ENCODE data around the gene GPR35.
"Not testable (repeated sequence)": the region's sequence is repeated elsewhere in the genome, so short reads cannot be mapped to it uniquely, and the experiment has no call there.

GPR35 gene

DNA sequence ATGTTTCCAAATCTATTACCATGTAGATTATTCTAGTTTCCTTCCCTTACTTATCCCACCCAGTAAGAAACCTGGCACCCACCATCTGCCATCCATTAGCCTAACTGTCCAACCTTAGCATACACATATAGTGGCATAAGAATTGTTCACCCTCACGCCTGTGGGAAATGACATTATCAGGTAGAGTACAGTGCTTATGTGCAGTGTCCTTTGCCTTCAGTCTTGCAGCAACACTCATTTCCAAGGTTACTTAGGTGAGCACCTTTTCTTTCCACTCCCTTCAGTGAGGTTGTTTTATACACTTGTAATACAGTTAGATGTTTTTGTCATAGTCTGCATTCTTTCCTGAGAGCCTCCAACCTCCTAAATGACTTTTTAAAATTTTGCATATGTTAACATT is 39.3 kb downstream of the GPR35 start:
- no peak for DNase-seq

DNA sequence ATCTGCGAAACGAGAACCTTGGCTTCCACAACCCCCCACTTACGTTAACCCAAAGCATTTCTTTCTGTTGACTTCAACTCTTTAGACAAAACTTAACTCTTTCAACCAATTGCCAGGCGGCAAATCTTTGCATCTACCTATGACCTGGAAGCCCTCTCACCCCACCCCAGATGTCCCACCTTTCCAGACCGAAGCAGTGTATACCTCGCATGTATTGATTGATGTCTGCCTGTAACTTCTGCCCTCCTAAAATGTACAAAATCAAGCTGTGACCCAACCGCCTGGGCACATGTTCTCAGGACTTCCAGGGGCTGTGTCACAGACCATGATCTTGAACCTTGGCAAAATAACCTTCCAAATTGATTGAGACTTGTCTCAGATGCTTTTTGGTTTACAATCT is 45.1 kb downstream of the GPR35 start:
- no peak for DNase-seq

DNA sequence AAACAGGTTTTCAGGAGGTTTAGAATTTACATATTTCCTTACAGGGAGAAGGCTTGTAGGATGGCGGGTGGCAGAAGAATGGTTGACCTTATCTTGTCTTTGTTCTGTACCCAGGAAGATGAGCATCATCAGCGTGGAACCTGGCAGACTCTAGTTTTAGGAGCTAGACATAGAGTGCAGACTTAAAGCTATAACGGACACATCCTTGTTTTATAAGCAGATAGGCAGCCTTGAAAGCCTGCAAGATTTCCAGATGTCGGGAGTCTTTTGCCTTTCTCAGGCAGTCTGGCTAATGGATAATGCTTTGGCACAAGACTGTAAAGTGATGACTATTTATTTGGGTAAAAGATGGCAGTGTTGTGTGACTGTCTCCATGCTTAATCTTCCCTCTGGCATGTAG is 45.7 kb downstream of the GPR35 start:
- DNase-seq, result no peak

DNA sequence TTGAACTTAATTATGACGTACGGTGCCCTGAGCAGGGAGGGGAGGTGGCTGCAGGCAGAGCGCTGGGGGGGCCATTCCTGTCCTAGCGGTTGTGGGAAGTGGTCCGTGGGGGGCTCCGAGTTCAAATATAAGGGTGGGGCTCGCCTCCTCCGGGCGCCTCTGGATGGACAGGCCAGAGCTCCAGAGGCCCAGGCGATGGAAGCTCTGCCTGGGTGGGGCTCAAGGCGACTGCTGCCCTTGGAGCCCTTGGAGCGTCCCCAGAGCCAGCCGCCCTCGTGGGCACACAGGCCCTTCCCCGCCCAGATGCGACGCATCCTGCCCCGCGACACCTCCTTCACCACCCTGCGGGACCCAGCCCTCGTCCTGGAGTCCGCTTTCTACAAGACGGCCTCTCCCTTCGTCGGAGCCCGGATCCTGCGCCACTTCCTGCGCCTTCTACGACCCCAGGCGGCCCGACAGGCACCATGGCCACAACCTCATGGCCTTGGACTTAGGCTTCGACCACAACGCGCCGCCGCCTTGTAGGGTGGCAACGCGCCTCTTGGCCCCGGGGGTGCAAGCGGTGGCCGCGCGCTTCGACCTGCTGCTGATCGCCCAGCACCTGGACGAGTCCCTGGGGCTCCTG is 46.9 kb downstream of the GPR35 start:
- DNase-seq, result no peak

DNA sequence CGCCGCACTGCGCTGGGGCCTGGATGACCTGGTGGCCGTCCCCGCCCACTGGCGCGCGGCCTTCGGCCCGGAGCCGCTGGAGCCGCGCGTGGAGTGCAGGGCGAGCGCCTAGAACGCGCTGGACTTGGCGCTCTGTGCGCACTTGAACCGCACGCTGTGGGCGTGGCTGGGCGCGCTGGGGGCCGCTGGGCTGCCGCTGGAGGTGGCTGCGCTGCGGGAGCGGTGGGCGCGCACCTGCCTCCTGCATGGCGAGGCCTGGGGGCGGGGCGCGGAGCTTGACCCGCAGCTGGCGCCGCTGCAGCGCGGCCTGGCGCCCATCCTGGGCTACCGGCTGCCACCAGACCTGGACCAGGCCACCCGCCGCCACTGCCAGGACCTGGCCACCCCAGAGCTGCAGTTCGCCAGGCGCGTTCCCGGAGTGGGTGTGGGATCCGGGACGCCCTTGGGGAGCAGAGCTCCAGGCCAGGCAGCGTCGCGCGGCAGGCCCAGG is 47.5 kb downstream of the GPR35 start:
- no peak for DNase-seq

DNA sequence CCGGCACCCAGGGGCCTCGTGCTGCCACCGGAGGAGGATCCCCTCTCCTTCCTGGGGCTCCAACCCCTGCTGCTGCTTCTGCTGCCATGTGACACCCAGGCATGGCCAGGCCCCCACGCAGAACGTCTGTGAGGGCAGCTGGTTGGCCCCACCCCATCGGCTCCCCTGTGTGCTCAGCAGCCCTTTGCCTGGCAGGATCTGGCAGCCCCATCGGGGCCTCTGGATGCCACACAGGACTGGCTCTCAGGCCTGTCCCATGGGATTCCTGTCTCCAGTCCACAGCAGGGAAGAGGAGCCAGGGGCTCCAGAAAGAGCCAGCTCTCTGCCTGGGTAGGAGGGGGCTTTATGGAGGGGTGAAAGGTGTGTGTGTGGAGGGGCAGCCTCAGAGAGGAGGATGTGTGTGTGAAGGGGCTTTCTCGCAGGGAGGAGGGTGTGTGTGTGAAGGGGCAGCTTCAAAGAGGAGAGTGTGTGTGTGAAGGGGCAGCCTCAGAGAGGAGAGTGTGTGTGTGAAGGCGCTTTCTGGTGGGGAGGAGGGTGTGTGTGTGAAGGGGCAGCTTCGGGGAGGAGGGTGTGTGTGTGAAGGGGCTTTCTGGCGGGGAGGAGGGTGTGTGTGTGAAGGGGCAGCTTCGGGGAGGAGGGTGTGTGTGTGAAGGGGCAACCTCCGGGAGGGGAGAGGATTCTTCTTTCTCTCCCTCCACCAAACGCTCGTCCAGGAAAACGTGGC is 49.3 kb downstream of the GPR35 start:
- not testable (repeated sequence) for DNase-seq

DNA sequence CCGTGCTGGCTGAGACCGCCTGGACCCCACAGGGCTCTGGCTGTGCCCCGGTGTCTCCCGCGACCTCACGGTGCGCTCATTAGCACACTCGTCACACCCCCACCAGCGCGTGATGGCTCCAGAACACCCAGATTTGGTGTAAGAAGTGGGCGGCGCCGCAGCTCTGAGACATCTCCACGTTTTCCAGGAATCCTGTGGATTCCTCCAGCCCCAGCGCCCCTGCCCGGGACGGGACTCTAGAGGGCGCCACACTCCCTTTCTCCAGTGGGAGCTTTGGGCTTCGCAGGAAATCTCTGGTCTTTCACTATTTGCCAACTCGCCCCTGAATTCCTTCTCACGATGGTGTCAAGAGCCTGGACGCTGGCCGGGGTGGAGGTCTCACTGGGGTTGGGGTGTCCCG is 50.1 kb downstream of the GPR35 start:
- not testable (repeated sequence) for DNase-seq

DNA sequence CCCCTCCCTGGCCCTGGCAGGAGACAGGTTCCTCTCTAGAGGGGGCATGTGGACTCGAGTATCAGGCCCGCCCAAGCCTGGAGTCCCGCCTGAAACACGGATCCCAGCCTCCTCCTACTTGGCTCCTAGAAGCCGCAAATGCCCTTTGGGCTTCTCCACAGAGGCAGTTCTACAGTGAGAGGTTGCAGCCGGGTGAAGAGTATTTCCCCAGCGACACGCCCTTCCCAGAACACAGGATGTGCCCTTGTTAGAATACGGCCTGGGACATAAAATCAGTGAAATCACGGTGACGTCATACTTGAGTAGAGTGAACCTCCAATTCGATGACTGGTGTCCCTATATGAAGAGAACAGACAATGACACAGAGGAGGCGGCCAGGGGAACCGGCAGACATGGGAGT is 52.8 kb downstream of the GPR35 start:
- not testable (repeated sequence) for DNase-seq

DNA sequence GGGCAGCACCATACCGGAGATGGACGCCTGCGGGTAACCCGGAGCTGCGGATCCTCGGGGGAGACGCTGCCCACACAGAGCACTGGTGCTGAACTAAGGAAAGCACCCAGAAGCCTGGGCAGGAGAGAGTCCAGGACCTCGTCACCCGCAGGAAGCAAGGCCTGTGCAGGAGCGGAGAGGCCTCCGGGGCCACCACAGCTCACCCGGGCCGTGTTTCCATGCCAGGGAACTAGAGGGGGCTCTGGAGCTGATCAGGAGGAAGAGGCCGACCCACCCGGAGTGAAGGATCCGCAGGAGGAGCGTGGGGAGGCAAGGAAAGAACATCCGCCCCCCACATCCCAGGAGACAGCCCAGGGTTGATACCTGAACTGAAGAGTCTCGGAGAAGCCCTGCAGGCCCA is 53.6 kb downstream of the GPR35 start:
- not testable (repeated sequence) for DNase-seq

DNA sequence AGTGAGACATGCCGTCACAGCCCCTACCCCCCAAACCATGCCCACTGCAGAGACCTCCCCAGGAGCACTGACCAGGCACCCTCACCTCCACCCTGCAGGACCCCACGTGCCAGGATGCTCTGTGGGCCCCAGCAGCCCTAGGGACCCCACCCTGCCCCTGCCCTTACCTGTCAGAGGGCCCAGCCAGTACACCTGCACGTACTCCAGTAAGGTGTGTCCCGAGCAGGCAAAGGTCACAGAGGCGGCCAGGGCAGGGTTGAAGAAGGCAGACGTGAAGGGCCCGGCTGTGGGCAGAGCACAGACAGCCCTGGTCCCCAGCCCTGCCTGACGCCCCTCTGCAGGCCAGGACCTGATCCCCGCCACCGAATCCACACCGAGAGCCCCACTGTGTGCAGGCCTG is 54.9 kb downstream of the GPR35 start:
- not testable (repeated sequence) for DNase-seq

Data from NCI-H187 (cell line).